HG02798 (cell line): ENCODE data around the gene ZNF451.

Source experiments
- ATAC-seq: cut with Tn5 transposase; IDR thresholded peaks from one replicate; pipeline ENCODE4 v1.9.1; 2021; ENCODE audit warnings: mild to moderate bottlenecking; ENCODE audit not compliant: unreplicated experiment, poor library complexity

ZNF451 gene

GRCh38 chr6:57195457-57195856 is 105.5 kb downstream of the ZNF451 start:
- ATAC-seq = no peak

GRCh38 chr6:57198926-57199636 is 109.1 kb downstream of the ZNF451 start:
- ATAC-seq = no peak

GRCh38 chr6:57201718-57202117 is 111.7 kb downstream of the ZNF451 start:
- no peak for ATAC-seq

GRCh38 chr6:57205550-57206328 is 115.8 kb downstream of the ZNF451 start:
- no peak for ATAC-seq

GRCh38 chr6:57207141-57207540 is 117.2 kb downstream of the ZNF451 start:
- no peak for ATAC-seq

- ATAC-seq = no peak
Measured at GRCh38 chr6:57207872-57208271, 117.9 kb downstream of the ZNF451 start.

- ATAC-seq = peak; percentile 37
Measured at GRCh38 chr6:57209030-57209429, 119.0 kb downstream of the ZNF451 start.

GRCh38 chr6:57210060-57210459 is 120.1 kb downstream of the ZNF451 start:
- no peak for ATAC-seq

- ATAC-seq = no peak
Measured at GRCh38 chr6:57215260-57215659, 125.3 kb downstream of the ZNF451 start.

GRCh38 chr6:57216235-57217101 is 126.5 kb downstream of the ZNF451 start:
- ATAC-seq = no peak

GRCh38 chr6:57217270-57217669 is 127.3 kb downstream of the ZNF451 start:
- no peak for ATAC-seq
